ENCODE measurements around the gene TMEM187. TPM values are rescaled to one million over a fixed set of nuclear protein-coding genes. Genes with fewer than 3 reads are reported as not detected.

TMEM187 gene
- total RNA-seq, 1 donor = 6.9 TPM

DNA sequence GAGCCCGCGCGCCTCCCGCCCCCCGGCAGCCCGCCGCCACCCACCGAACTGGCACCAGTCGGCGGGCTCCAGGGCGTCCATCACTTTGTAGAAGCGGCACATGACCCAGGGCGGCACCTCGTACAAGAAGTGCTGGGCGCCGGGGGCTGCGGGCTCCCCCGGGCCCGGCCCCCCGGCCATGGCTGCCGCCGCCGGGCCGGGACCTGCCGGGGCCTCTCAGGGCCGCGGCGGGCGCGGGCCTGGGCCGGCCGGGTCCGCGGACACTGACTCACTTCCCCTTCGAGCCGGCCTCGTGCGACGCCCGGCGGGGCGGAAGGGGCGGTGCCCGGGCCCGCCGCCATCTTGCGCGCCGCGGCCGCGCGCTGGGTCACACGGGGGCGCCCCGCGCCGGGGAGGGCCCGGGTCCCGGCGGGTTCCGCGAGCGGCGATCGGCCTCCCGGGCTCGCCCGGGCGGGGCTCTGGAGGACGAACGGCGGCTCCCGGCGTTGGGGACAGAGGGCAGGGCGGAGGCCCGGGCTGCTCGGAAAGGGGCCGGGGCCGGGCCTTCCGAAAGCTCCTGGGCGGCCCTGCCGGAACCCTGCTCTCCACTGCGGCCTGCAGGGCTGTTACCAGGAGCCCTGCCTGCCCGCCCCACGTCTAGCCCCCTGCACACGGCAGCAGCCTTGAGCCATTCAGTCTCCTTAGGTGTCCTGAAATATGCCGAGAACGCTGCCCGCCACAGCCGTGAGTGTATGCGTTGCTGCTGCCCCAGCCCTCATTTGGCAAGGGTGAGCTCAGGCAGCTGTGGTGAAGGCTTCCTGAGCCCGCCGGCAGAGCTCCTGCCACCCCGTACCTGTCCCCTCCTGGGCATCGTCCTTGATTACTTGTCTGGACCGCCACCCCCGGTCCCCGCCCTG, 47.3 kb downstream of the TMEM187 start, which contains the start of gene IRAK1:
IRAK1 (minus strand) TSS at position 270 of the 896 bp plus-strand sequence; CDS start at position 180, 90 bp downstream.
- Histone ChIP-seq H3K4me1 (ENCODE audit: insufficient read depth, low read length) (peaks cover 16% of the 10 kb centered on the region), H3K4me3 (ENCODE audit: insufficient read depth, low read length) (peak within 1 kb of the TSS; percentile 72), H3K9me3 (ENCODE audit: low read depth, low read length) (no peaks in the 10 kb centered on the region), H3K27me3 (ENCODE audit: insufficient read depth, low read length) (peaks cover 3% of the 10 kb centered on the region), H3K4me2 (ENCODE audit: insufficient read depth, low read length) (peak within 1 kb of the TSS; percentile 81), H4K20me1 (ENCODE audit: insufficient read depth, low read length) (no peaks in the 10 kb centered on the region), H2AFZ (ENCODE audit: low read length) (no peak within 1 kb of the TSS), H3K27ac (ENCODE audit: low read depth, low read length) (peak within 1 kb of the TSS; percentile 74), H3K79me2 (ENCODE audit: insufficient read depth, low read length) (peaks cover 42% of the 10 kb centered on the region), H3K36me3 (ENCODE audit: insufficient read depth, low read length) (peaks cover 22% of the 10 kb centered on the region)
- DNase-seq (ENCODE audit: insufficient read length, low spot score, missing footprints) = peak; percentile 99
- TF ChIP-seq, protein P1, sequence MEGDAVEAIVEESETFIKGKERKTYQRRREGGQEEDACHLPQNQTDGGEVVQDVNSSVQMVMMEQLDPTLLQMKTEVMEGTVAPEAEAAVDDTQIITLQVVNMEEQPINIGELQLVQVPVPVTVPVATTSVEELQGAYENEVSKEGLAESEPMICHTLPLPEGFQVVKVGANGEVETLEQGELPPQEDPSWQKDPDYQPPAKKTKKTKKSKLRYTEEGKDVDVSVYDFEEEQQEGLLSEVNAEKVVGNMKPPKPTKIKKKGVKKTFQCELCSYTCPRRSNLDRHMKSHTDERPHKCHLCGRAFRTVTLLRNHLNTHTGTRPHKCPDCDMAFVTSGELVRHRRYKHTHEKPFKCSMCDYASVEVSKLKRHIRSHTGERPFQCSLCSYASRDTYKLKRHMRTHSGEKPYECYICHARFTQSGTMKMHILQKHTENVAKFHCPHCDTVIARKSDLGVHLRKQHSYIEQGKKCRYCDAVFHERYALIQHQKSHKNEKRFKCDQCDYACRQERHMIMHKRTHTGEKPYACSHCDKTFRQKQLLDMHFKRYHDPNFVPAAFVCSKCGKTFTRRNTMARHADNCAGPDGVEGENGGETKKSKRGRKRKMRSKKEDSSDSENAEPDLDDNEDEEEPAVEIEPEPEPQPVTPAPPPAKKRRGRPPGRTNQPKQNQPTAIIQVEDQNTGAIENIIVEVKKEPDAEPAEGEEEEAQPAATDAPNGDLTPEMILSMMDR (IDR thresholded peaks at IDR 0.05; ENCODE audit: extremely low read depth, low read depth, low read length) = no peak

DNA sequence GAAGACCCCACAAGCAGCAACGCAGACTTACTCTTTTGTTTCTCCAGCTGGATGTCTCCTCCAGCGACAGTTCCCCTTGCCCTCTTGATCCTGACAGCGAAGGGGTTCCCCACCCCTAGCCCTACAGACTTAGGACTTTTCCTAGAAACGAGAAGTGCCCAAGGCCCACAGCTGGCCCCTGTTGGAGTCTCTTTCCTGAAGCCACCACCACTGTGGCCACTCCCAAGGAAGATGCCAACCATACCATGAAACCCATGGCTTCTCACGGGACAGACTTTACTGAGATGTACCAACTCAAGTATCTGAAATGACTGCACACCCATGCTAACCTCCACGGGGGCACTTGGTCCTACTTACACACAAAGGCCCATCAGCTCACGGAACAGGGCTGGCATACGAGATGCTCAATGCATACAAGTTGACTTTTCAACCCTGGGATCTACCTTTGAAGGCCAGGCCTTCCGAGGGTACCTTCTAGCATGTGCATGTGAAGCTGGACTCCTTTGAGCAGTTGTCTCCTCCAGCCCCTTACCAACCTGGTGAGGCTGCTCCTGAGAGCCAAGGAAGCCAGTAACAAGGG, 48.1 kb downstream of the TMEM187 start:
- peaks cover 3% of the 10 kb centered on the region for H3K27me3 ChIP-seq (ENCODE audit: insufficient read depth, low read length)
- H3K4me1 ChIP-seq (ENCODE audit: insufficient read depth, low read length) = peaks cover 16% of the 10 kb centered on the region
- TF ChIP-seq, protein P1 (IDR thresholded peaks at IDR 0.05; ENCODE audit: extremely low read depth, low read depth, low read length) = no peak
- H2AFZ ChIP-seq (ENCODE audit: low read length) = no peak overlapping the region
- peaks cover 16% of the 10 kb centered on the region for H3K36me3 ChIP-seq (ENCODE audit: insufficient read depth, low read length)
- H3K27ac ChIP-seq (ENCODE audit: low read depth, low read length) = peak overlapping the region; percentile 74
- H3K4me3 ChIP-seq (ENCODE audit: insufficient read depth, low read length) = peak overlapping the region; percentile 66
- H4K20me1 ChIP-seq (ENCODE audit: insufficient read depth, low read length) = no peaks in the 10 kb centered on the region
- H3K79me2 ChIP-seq (ENCODE audit: insufficient read depth, low read length) = peaks cover 41% of the 10 kb centered on the region
- DNase-seq (ENCODE audit: insufficient read length, low spot score, missing footprints) = peak; percentile 62
- peak overlapping the region; percentile 66 for H3K4me2 ChIP-seq (ENCODE audit: insufficient read depth, low read length)
- H3K9me3 ChIP-seq (ENCODE audit: low read depth, low read length) = no peaks in the 10 kb centered on the region

DNA sequence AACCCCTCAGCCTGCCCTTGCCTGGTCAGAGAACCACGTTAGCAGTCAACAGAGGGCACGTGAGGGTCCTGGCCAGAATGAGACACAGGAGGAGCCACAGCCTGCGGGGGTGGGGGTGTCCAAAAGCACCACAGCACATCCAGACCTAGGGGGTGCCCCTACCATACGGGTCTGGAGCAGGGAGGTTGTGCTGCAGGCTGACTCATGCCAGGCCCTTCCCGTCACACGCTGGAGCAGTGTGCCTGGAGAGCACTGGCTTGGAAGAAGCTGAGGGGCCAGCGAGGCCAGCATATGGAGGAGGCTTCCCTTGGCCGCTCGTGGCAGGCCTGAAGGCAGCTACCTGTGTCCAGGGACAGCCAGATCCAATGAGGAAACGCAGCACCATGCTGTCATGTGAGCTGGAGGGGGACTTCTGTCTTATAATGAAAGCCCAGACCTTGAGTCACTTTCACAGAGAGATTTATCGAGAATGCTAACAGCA, 48.6 kb downstream of the TMEM187 start:
- Histone ChIP-seq H3K4me3 (ENCODE audit: insufficient read depth, low read length) (no peak overlapping the region), H2AFZ (ENCODE audit: low read length) (no peak overlapping the region), H3K36me3 (ENCODE audit: insufficient read depth, low read length) (peaks cover 11% of the 10 kb centered on the region), H3K4me2 (ENCODE audit: insufficient read depth, low read length) (peak overlapping the region; percentile 66), H3K79me2 (ENCODE audit: insufficient read depth, low read length) (peaks cover 35% of the 10 kb centered on the region), H4K20me1 (ENCODE audit: insufficient read depth, low read length) (no peaks in the 10 kb centered on the region), H3K4me1 (ENCODE audit: insufficient read depth, low read length) (peaks cover 16% of the 10 kb centered on the region), H3K9me3 (ENCODE audit: low read depth, low read length) (no peaks in the 10 kb centered on the region), H3K27ac (ENCODE audit: low read depth, low read length) (peak overlapping the region; percentile 74), H3K27me3 (ENCODE audit: insufficient read depth, low read length) (peaks cover 3% of the 10 kb centered on the region)
- DNase-seq (ENCODE audit: insufficient read length, low spot score, missing footprints) = peak; percentile 96
- TF ChIP-seq, protein P1 (IDR thresholded peaks at IDR 0.05; ENCODE audit: extremely low read depth, low read depth, low read length) = no peak

DNA sequence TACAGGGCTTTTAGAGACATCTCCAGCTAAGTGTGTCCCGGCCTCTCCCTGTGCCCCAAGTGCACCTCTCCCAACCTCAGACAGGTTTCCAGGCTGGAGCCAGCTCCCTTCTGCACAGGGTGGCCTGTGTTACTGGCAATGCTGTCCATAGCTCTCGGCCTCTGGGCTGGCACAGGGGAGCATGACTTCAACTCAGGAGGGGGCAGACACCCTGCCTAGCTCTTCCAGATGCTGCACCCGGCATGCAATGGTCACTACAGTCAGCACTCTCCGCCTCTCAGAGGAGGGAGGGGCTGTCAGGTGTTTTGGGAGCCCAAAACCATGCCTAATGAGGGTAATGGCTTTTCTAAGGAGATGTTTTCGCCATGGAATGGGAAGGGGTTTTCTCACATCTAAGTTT, 49.6 kb downstream of the TMEM187 start:
- Histone ChIP-seq H3K4me2 (ENCODE audit: insufficient read depth, low read length) (no peak overlapping the region), H3K4me3 (ENCODE audit: insufficient read depth, low read length) (no peak overlapping the region), H3K9me3 (ENCODE audit: low read depth, low read length) (no peaks in the 10 kb centered on the region), H3K27me3 (ENCODE audit: insufficient read depth, low read length) (peaks cover 3% of the 10 kb centered on the region), H4K20me1 (ENCODE audit: insufficient read depth, low read length) (no peaks in the 10 kb centered on the region), H3K4me1 (ENCODE audit: insufficient read depth, low read length) (peaks cover 16% of the 10 kb centered on the region), H3K79me2 (ENCODE audit: insufficient read depth, low read length) (peaks cover 26% of the 10 kb centered on the region), H2AFZ (ENCODE audit: low read length) (no peak overlapping the region), H3K27ac (ENCODE audit: low read depth, low read length) (no peak overlapping the region), H3K36me3 (ENCODE audit: insufficient read depth, low read length) (peaks cover 9% of the 10 kb centered on the region)
- TF ChIP-seq, protein P1 (IDR thresholded peaks at IDR 0.05; ENCODE audit: extremely low read depth, low read depth, low read length) = no peak
- DNase-seq (ENCODE audit: insufficient read length, low spot score, missing footprints) = peak; percentile 52

Measured in osteoblast (primary cell).